Inflammatory macrophage treated with lipopolysaccharide for 4 hours (primary cell): ENCODE results near the gene PPFIBP1.
"Not testable (repeated sequence)": the region's sequence is repeated elsewhere in the genome, so short reads cannot be mapped to it uniquely, and the experiment has no call there.

Experiments used
- DNase-seq: peaks from one replicate; pipeline ENCODE4 v3.0.0-alpha.2; 2020

PPFIBP1 gene

GRCh38 chr12:27601056-27601828 lies 77.2 kb downstream of the PPFIBP1 start:
- peak; percentile 31 for DNase-seq

GRCh38 chr12:27602516-27602915 lies 78.5 kb downstream of the PPFIBP1 start:
- DNase-seq, result peak; percentile 8

DNA sequence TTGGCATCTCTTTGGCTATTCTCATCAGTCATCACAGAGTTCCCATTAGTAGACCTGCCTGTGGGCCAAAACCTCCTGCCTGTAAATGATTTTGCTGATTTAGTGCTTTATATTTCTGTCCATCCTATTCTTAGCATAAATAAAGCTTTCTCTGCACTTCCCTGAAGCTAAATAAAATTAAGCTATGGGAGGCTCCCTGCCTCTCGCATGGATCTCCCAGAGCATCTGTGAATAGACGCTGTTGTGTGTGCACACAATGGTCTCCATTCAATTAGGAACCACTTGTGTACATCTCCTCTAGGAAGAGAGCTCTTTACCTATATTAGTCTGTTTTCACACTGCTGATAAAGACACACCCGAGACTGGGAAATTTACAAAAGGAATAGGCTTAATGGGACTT lies 80.4 kb downstream of the PPFIBP1 start:
- DNase-seq, result no peak

GRCh38 chr12:27606986-27607385 lies 83.0 kb downstream of the PPFIBP1 start:
- no peak for DNase-seq

DNA sequence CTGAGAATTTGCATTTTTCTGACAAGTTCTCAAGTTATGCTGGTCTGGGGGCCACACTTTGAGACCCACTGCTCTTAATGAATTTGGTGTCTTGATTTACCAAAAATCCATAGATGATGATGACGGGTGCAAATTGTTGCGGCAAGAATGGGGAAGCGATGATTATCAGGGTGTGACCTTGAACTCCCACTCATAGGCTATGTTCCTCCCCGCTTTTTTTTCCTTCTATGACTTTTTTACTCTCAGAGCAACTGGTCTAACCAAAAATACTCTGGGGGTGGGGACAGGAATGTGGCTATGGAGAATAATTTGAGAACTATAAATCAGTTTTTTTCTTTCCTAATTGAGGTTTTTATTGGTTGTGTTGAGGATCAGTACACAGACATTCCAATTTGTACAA lies 83.6 kb downstream of the PPFIBP1 start:
- DNase-seq, result peak; percentile 73

- no peak for DNase-seq
Measured at GRCh38 chr12:27608890-27609289, 84.9 kb downstream of the PPFIBP1 start.

- no peak for DNase-seq
Measured at GRCh38 chr12:27610374-27610773, 86.4 kb downstream of the PPFIBP1 start.

GRCh38 chr12:27614386-27614785 lies 90.4 kb downstream of the PPFIBP1 start:
- DNase-seq, result no peak

DNA sequence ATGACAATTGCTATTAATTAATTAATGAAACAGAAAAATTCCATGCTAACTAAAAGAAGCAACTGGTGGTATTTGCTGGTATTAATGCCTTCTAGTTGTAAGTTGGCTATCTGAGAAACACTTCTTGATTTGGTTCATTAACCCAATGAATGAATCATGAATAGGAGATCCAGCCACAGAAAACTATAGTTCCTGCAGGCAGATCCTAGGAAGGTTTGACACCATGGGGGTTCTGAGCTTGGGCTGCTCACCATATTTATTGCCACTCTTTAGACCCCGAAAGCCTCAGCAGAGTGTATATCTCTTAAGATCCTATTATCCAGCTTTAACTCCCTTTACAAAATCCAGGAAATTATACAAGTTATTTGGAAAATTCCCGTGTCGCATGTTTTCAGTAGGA lies 90.9 kb downstream of the PPFIBP1 start:
- no peak for DNase-seq

DNA sequence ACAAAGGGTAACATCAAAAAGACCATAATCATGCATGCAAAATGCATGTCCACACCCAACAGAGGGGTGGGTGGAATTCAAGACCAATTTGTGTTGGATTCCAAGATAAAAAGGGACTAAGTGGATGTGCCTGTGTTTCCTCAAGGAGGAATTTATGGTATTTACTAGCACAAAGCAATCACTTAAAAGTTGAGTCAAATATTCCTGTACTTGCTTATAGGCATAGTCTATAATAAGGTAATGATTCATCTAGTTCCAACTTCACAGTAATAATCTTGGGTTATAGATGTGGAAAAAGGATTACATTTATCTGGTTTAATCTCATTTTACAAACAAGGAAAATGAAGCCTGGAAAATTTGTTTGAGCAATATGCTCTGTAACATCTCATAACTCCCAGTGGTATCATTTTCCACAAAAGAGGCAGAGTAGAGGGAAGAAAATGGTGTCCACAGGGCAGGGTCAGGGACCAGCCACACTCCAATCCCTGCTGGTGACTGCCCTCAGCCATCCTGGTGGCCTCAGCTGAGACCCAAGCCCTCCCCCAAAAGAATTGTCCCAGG lies 91.4 kb downstream of the PPFIBP1 start:
- DNase-seq, result no peak

- peak; percentile 6 for DNase-seq
Measured at GRCh38 chr12:27616356-27617142, 92.5 kb downstream of the PPFIBP1 start.

DNA sequence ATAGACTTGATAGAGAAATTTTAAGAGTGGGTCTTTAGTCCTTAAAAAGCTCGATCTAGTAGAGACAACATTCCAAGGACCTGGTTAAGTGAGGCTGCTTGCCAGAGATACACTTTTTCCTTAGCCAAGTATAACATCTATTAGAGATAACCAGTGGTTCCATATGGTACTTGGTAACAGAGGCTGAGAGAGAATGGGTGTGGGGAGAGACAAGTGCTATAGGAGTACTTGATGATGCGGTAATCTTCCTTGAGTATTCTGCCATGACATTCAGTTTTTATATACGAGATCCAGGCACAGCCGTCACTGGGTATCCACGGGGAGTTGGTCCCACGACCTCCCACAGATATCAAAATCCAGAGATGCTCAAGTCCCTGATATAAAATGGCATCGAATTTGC lies 94.8 kb downstream of the PPFIBP1 start:
- DNase-seq, result no peak

DNA sequence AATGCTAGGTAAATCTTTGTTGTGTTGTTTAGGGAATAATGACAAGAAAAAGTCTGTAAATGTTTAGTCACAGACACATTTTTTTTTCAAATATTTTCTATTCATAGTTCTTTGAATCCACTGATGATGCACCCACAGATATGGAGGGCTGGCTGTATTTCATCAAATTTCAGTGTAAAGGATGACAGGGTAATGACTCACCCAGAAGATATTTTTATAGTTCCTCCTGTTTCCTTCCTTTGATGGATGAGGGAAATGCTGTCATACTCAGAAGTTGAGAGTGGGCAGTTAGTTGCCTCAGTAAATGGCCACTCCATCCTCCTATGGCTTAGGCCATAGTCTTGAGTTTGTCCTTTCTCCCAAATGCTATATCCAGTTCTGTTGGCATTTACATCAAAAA lies 95.3 kb downstream of the PPFIBP1 start:
- peak; percentile 89 for DNase-seq

GRCh38 chr12:27620121-27620520 lies 96.1 kb downstream of the PPFIBP1 start:
- no peak for DNase-seq

DNA sequence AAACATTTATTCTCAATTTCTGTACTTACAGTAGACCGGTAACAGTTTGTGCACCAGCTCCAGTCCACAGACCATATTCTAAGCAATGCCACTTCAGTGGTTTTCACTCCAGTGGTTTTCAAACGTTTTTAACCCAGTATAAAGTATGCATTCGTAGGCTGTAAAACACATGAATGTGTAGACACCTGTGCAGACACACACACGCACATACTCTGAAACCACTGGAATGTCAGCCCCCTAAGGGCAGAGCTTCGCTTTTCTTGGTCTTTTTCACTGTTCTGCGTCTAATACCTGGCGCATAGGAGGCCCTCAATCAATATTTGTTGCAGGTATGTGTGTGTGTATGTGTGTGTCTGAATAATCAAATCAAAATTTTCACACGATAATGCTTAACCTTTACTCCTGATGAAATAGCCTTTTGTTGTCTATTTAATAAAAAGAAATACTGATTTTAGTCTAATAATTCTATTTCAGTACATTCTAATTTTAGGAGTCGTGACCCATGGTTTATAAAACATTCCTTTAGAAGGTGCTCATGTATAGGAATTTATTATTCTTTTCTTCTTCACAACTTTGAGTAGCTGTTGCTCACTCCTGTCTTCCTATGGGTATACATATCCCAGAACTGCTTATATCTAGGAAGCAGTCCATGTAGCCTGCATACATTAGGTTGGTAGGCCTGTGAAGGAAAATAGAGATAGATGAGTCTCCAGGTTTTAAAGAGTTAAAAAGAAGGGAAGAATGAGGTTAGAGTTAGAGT lies 98.6 kb downstream of the PPFIBP1 start:
- no peak for DNase-seq

GRCh38 chr12:27623645-27624044 lies 99.6 kb downstream of the PPFIBP1 start:
- DNase-seq, result no peak

GRCh38 chr12:27624586-27624985 lies 100.6 kb downstream of the PPFIBP1 start:
- no peak for DNase-seq

- peak; percentile 90 for DNase-seq
Measured at GRCh38 chr12:27627123-27627852, 103.3 kb downstream of the PPFIBP1 start.

DNA sequence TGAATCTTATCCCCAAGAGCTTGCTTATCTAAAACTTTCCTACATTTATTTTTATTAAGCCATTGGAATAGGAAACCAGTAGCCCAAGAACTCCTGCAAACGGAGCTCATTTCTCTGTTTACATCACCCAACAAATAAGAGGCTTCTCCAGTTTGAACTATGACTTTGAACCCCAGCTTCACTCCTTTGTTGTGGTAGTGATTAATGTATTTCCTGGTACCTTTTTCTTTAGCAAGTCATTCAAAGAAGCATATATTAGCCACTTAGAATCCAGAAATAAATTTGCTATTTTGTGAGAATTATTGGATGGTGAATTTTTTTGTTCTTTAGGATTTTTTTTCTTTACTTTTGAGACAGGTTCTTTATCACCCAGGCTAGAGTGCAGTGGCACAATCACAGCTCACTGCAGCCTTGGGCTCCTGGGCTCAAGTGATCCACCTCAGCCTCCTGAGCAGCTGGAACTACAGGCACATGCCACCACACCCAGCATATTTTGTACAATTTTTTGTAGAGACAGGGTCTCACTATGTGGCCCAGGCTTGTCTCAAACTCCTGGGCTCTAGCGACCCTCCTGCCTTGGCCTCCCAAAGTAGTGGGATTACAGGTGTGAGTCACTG lies 104.0 kb downstream of the PPFIBP1 start:
- DNase-seq, result not testable (repeated sequence)

DNA sequence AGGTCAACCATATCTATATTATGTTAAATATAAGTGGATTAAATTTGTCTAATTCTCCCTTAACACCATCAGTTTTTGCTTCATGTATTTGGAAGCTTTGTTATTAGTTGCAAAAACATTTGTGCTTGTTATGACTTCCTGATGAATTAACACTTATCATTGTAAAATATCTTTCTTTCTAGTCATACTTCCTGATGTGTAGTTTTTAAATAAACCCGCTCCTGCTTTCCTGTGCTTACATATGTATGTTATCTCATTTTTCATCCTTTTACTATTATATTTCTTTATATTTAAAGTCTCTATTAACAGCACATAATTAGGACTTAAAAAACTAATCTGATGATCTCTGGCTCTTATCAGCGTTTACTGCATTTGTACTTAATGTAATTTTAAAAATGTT lies 106.2 kb downstream of the PPFIBP1 start:
- not testable (repeated sequence) for DNase-seq

DNA sequence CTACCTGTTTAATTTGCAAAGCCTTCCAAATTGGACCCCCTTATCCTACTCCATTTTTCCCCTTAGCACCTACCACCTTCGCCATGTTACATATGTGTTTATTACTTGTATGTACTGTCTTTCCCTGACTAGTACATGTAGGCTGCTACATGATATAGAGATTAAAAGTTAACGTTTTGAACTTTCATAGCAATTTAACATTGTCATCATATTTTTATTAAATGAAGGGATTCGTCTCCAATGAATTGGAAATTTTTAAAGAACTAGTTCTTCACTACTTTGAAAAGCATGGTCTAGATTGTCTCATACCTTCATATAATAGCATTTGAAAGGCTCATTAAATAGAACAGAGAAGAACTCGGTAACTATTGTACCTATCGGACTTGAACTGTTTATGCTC lies 107.4 kb downstream of the PPFIBP1 start:
- DNase-seq, result no peak
